Stomach (tissue), 4 donors: ENCODE data around the gene PKD1L1.

Experiments used
- POLR2AphosphoS5 ChIP-seq, 3 donors: sonication (generic); formaldehyde crosslinking; IDR thresholded peaks; one replicate each; pipeline ENCODE4 v1.6.1; 2016; ENCODE audit warnings: antibody characterized with exemption in 3 of 3
- TF ChIP-seq, protein P1 (sequence below), 7 experiments: fragments of 450-650 bp in 4 of 7; fragments of 200-600 bp in 3 of 7; sonication (generic) in 3 of 7; IDR thresholded peaks; one replicate each; pipeline ENCODE4 v1.5.1; 2016 to 2019; ENCODE audit warnings: antibody characterized with exemption in 7 of 7, control low read depth in 2 of 7, mild to moderate bottlenecking in 1 of 7

GRCh38 chr7:47772492-47772891 lies 175.8 kb downstream of the PKD1L1 start:
- no peak for TF ChIP-seq POLR2AphosphoS5 (IDR thresholded peaks at IDR 0.05)
- TF ChIP-seq, protein P1, sequence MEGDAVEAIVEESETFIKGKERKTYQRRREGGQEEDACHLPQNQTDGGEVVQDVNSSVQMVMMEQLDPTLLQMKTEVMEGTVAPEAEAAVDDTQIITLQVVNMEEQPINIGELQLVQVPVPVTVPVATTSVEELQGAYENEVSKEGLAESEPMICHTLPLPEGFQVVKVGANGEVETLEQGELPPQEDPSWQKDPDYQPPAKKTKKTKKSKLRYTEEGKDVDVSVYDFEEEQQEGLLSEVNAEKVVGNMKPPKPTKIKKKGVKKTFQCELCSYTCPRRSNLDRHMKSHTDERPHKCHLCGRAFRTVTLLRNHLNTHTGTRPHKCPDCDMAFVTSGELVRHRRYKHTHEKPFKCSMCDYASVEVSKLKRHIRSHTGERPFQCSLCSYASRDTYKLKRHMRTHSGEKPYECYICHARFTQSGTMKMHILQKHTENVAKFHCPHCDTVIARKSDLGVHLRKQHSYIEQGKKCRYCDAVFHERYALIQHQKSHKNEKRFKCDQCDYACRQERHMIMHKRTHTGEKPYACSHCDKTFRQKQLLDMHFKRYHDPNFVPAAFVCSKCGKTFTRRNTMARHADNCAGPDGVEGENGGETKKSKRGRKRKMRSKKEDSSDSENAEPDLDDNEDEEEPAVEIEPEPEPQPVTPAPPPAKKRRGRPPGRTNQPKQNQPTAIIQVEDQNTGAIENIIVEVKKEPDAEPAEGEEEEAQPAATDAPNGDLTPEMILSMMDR (IDR thresholded peaks at IDR 0.05), result no peak
